Astrocyte (in vitro differentiated cells and primary cell): ENCODE data around the gene SLC9A3.

Experiments
- CTCF ChIP-seq: IDR thresholded peaks from 2 replicates; pipeline ENCODE4 v1.5.1; 2011; ENCODE audit warnings: low read depth, mild to moderate bottlenecking, inconsistent platforms, low read length, moderate library complexity; ENCODE audit not compliant: insufficient read depth
- EZH2 ChIP-seq: IDR thresholded peaks from 2 replicates; pipeline ENCODE4 v1.6.1; 2012; ENCODE audit warnings: mild to moderate bottlenecking, low read length, inconsistent platforms; ENCODE audit not compliant: insufficient read depth

GRCh38 chr5:501105-501830 lies 23.0 kb downstream of the SLC9A3 start:
- TF ChIP-seq CTCF = no peak
- no peak for TF ChIP-seq EZH2
